ENCODE data around the gene LLCFC1.

DNA sequence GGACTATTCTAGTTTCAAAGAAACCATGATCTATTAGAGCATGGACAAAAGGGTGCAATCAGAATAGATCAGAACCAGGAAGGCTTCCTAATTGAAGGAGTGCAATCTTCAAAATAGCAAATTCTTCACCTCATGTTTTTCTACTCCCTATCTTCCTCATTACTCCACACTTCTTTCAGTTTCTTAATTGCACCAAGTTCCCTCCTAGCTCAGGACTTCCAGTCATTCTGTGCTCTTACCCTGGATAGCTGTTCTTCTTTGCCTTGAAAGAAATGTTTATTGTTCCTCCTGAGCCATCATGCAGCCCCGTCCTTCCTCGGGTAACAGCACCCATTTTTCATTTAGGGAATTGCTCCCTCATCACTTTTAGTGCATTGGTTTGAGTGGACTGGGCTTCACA lies 28.8 kb upstream of the LLCFC1 start:
- TF ChIP-seq, protein P1, sequence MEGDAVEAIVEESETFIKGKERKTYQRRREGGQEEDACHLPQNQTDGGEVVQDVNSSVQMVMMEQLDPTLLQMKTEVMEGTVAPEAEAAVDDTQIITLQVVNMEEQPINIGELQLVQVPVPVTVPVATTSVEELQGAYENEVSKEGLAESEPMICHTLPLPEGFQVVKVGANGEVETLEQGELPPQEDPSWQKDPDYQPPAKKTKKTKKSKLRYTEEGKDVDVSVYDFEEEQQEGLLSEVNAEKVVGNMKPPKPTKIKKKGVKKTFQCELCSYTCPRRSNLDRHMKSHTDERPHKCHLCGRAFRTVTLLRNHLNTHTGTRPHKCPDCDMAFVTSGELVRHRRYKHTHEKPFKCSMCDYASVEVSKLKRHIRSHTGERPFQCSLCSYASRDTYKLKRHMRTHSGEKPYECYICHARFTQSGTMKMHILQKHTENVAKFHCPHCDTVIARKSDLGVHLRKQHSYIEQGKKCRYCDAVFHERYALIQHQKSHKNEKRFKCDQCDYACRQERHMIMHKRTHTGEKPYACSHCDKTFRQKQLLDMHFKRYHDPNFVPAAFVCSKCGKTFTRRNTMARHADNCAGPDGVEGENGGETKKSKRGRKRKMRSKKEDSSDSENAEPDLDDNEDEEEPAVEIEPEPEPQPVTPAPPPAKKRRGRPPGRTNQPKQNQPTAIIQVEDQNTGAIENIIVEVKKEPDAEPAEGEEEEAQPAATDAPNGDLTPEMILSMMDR (conservative IDR thresholded peaks at IDR 0.05; ENCODE audit: low read depth, low read length) = no peak
- TF ChIP-seq EZH2 (IDR thresholded peaks at IDR 0.05; ENCODE audit: low read length, unreplicated experiment) = no peak

All from PC-3 (cell line).